Neural cell (in vitro differentiated cells): ENCODE results near the gene KLHL6.

Source experiments
- EP300 ChIP-seq: fragments of 450-650 bp; conservative IDR thresholded peaks from 2 replicates; pipeline ENCODE4 v1.6.1; 2014; ENCODE audit warnings: antibody characterized with exemption, mild to moderate bottlenecking, moderate library complexity; ENCODE audit not compliant: poor library complexity, severe bottlenecking
- EZH2 ChIP-seq: fragments of 200-600, 300-800 bp; shearing (Covaris generic), sonication (generic); IDR thresholded peaks from 2 replicates; pipeline ENCODE4 v1.6.1; 2014; ENCODE audit warnings: antibody characterized with exemption, low read length, borderline replicate concordance, mild to moderate bottlenecking; ENCODE audit not compliant: insufficient read depth, poor library complexity, severe bottlenecking
- TF ChIP-seq, protein P1 (sequence below): fragments of 450-650 bp; IDR thresholded peaks from 2 replicates; pipeline ENCODE4 v1.5.1; 2014; ENCODE audit warnings: antibody characterized with exemption, mild to moderate bottlenecking, moderate library complexity; ENCODE audit not compliant: poor library complexity, severe bottlenecking

DNA sequence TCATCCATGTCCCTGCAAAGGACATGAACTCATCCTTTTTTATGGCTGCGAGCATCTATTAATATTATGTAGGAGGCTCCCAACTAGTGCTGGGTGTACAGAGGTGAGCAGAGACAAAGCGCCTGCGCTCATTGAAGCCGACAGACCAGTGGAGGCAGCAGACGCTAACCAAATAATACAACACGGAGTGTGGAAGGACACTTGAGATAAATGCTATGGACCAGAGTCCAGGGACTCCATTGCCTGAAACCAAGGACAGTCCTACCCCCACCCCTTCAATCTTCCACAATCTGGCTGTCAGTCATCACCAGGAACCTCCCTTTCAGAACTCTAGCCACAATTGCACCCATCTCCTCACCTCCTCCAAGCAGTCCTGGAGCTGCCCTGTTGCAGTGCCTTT lies 41.5 kb downstream of the KLHL6 start:
- TF ChIP-seq, protein P1, sequence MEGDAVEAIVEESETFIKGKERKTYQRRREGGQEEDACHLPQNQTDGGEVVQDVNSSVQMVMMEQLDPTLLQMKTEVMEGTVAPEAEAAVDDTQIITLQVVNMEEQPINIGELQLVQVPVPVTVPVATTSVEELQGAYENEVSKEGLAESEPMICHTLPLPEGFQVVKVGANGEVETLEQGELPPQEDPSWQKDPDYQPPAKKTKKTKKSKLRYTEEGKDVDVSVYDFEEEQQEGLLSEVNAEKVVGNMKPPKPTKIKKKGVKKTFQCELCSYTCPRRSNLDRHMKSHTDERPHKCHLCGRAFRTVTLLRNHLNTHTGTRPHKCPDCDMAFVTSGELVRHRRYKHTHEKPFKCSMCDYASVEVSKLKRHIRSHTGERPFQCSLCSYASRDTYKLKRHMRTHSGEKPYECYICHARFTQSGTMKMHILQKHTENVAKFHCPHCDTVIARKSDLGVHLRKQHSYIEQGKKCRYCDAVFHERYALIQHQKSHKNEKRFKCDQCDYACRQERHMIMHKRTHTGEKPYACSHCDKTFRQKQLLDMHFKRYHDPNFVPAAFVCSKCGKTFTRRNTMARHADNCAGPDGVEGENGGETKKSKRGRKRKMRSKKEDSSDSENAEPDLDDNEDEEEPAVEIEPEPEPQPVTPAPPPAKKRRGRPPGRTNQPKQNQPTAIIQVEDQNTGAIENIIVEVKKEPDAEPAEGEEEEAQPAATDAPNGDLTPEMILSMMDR, result no peak
- TF ChIP-seq EP300 (no peak), EZH2 (no peak)
